ENCODE data around the gene SLC6A18.

SLC6A18 gene

DNA sequence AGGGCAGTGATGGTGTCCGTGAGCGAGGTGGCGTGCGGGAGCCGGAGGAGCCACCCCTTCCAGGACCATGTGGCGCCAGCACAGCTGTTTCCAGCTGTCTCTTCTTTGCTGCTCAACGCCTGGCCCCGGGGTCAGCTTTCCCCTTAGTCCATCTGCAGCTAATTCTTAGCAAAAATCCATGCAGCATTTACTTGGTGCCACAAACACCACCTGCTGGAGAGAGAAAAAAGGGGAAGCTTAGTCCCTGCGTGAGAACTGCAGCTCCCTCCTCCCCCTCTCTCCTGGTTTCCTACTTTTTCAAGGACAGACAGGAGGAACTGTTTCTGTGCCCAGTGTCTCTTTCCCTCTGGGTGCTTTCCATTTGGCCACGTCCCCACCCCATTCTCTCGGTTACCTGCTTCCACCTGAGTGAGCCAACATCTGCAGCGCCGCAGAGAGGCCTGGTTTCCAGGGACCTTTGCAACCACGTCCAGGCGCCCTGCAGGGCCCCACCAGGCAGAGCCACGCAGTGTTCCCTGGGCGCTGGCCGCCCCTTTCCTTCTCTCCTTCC is 20.4 kb upstream of the SLC6A18 start:
- no peak for DNase-seq

GRCh38 chr5:1205255-1206180 is 19.7 kb upstream of the SLC6A18 start:
- DNase-seq = no peak

- no peak for DNase-seq
Observed at GRCh38 chr5:1206521-1207412, 18.4 kb upstream of the SLC6A18 start.

- DNase-seq = no peak
Observed at GRCh38 chr5:1207555-1207954, 17.6 kb upstream of the SLC6A18 start.

DNA sequence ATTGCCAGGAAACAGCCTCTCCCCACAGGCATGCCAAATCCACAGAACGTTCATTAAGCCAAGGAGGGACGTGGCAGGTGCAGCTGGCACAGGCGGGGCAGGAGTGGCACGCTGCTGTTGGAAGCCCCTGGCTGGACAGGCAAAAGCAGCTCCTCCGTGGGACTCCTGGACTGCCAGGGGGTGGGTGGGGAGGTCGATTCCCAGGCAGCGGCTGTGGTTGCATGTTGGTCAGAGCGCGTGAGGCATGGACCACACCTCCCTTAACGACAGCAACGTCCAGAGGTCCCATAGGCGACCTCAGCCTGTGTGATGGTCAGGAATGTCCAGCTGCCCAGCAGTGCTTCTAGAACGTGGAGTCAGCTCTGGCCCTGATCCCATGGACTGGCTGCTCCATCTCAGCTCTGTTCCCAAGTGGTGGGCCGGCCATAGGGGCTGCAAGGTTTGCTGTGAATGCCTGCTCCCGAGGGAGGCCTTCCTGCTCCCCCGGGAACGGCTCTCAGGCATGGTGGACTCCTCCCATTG is 16.9 kb upstream of the SLC6A18 start:
- DNase-seq = no peak

- DNase-seq = no peak
Observed at GRCh38 chr5:1208743-1209488, 16.3 kb upstream of the SLC6A18 start.

DNA sequence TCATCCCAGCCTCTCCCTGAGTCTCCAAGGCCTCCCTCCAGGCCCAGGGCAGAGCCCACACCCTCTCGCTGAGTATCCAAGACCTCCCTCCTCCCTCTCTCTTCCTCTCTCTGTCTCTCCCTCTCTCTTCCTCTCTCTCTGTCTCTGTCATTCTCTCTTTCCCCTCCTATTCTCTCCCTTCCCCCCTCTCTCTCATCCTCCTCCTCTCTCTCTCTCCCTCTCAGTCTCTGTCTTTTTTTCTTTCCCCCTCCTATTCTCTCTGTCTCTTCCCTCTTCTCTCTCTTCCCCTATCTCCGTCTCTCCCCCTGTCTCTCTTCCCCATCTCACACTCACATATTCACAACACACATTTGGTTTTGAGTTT is 15.7 kb upstream of the SLC6A18 start:
- DNase-seq = no peak

GRCh38 chr5:1209896-1210776 is 15.0 kb upstream of the SLC6A18 start:
- DNase-seq = no peak

DNA sequence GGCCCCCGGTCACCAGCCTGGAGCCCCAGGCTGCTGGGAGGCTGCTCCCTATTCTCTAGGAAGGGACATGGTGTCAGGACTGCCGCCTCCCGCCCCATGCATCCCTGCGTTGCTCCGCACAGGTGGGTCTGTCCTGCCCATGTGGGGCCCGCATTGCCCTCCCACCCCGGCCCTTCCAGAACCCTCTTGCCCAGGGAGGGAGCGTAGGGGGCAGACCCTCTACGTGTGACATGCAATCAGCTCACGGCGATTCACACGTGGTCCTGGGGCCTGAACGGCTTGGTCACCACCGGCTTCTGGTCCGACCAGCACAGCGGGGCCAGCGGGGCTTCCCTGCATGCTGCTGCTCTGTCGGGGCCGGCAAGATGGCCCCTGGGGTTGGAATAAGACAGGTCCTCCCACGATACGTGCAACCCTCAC is 14.3 kb upstream of the SLC6A18 start:
- DNase-seq = no peak

DNA sequence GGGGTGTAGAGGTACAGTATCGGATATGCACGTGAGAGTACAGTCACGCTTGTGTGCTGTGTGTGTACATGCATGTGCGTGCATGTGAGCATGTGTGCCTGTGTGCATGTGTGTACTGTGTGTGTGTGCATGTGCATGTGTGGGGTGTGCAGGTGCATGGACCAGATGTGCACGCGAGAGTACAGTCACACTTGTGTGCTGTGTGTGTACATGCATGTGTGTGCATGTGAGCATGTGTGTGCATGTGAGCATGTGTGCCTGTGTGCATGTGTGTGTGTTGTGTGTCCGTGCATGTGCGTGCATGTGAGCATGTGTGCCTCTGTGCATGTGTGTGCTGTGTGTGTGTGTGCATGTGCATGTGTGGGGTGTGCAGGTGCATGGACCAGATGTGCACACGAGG is 13.5 kb upstream of the SLC6A18 start:
- DNase-seq = no peak

DNA sequence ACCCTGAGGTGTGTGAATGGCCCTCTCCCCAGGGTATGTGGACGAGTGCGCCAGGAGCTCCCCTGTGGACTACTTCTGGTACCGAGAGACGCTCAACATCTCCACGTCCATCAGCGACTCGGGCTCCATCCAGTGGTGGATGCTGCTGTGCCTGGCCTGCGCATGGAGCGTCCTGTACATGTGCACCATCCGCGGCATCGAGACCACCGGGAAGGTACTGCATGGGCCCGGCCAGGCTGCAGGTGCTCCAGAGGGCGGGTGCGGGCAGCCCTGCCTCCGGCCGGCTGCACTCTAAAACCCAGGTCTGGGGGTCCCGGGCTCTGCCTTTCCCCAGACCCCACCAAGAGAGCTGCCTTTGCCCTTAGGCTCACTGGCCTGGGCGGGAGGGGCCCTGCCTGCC is 12.9 kb upstream of the SLC6A18 start:
- DNase-seq = no peak

DNA sequence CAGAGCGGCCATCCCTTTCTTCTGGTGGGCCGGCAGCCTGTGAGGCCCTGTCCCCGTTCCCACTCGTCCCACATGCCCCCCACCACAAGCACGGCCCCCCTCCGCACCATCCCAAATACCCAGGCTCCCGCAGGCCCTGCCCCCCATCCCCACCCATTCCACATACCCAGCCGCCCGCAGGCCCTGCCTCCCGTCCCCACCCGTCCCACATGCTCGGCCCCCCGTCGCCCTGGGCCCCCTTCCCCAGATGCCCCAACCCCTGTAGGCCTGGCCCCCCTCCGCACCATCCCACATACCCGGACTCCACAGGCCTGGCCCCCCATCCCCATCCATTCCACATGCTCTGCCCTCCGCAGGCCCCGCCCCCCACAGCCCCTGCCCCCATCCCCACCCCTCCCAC is 12.3 kb upstream of the SLC6A18 start:
- DNase-seq = no peak

DNA sequence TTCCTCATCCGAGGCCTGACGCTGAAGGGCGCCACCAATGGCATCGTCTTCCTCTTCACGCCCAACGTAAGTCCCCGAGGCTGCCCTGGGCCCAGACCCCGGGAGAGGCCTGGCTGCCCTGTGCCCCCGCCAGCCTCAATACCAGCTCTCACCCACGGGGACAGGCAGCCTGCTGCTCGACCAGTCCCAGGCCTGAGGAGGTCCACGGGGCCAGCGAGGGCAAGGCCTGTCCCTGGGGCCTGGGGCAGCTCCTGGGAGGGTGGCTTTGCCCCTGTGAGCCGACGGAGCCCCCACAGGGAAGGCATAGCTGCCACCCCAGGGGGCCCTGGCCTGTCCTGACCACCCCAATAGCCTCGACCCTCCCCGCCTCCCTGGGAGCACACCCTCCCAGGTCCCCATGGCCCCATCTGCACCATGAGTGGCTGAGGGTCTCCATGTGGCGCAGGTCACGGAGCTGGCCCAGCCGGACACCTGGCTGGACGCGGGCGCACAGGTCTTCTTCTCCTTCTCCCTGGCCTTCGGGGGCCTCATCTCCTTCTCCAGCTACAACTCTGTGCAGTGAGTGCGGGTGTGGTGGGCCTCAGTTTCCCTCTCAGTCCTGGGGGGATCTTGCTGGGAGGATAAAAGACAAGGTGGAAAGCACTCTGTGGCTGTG is 11.5 kb upstream of the SLC6A18 start:
- DNase-seq = no peak

- no peak for DNase-seq
Observed at GRCh38 chr5:1214163-1214935, 10.8 kb upstream of the SLC6A18 start.

DNA sequence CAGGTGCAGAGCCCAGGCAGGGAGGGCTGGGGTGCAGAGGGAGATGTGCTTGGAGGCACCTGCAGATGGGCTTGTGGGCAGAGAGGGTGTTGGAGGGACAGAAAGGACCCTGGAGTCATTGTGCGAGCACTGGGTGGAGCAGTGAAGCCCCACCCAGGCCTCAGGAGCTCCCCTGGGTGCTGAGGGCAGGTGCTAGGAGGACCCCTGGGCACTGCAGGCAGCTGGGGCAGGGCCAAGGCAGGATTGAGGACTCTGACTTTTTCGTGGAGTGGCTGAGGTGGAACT is 10.3 kb upstream of the SLC6A18 start:
- no peak for DNase-seq

GRCh38 chr5:1215320-1216096 is 9.7 kb upstream of the SLC6A18 start:
- no peak for DNase-seq

- DNase-seq = no peak
Observed at GRCh38 chr5:1216211-1216917, 8.8 kb upstream of the SLC6A18 start.

DNA sequence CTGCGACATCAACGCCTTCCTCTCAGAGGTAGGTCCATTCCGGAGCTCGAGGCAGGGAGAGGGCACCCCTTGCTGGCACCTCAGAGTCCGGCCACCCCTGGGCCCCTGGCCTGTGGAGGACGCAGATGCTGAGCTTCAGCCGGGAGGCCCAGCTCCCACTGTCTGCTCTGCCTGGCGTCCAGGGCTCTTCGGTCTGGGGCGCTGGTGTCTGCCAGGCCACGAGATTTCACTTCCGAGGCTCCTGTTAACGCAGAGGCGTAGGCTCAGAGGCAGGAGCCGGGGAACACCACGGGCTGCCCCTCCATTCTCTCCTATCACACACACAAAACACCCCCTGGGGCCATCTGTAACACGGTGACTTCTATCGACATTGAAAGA is 8.3 kb upstream of the SLC6A18 start:
- DNase-seq = no peak

GRCh38 chr5:1217596-1218206 is 7.5 kb upstream of the SLC6A18 start:
- no peak for DNase-seq

Data from NCI-H1105 (cell line).